Measurements from ENCODE around the gene SUMO1.

- TF ChIP-seq CTCF (IDR thresholded peaks at IDR 0.05; ENCODE audit: low read depth, low read length) (no peak), MYC (IDR thresholded peaks at IDR 0.05; ENCODE audit: low read depth, low read length) (no peak), MAX (IDR thresholded peaks at IDR 0.05; ENCODE audit: low read depth, low read length) (no peak), POLR2A (IDR thresholded peaks at IDR 0.05; ENCODE audit: extremely low read depth, insufficient read length) (no peak)
These were observed 81.0 kb downstream of the SUMO1 start for GRCh38 chr2:202157211-202157990.

All from NB4 (cell line).